Activated CD8-positive, alpha-beta memory T cell treated with anti-CD3 and anti-CD28 coated beads, Interleukin-2, amount 50 U/mL, for 24 hours (primary cell): Measurements from ENCODE around the gene MAP4K5.
"Not testable (repeated sequence)": the region's sequence is repeated elsewhere in the genome, so short reads cannot be mapped to it uniquely, and the experiment has no call there.

Source experiments
- DNase-seq: peaks from one replicate; pipeline ENCODE4 v3.0.0-alpha.2; 2020; ENCODE audit errors: extremely low read depth

The MAP4K5 gene

DNA sequence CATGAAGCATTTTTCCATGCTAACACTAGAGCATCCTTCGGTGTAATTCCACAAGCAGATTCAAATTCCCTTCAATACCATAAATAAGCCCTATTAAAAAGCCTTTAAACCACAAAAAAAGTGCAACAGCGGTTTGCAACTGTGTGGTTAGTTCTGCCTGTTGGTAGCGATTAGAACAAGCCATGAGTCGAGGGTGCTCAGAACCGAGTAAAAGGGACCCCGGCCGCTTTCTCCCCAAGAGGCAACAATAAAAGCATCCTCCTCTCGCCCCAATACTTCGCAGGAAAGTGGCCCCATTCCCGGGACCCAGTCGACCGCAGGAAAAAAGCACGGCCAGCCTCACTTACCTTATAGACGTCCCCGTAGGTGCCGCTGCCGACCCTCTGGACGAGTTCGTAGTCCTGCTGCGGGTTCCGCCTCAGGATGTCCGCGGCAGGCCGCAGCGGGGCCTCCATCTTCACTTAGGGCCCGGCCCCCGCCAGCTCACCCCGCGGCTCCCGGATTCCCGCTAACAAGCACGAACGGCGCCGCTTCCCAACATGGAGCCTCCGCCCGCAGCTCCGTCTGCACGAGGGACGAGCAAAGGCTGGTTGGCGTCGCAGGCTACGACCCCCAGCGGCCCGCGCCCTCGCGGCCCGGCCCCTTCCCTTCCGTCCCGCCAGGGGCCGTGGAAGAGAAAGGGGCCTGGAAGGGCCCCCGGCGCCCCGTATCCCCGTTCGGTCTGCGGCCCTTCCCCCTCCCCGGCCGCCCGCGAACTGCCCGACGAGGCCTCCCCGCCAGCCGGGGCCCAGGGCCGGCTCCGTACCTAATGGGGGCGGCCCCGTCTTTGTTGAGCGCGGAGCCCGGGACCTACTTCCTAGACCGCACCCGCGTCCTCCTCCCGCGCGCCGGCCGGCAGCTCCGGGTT is 521 bp downstream of the MAP4K5 start:
- DNase-seq, result no peak

DNA sequence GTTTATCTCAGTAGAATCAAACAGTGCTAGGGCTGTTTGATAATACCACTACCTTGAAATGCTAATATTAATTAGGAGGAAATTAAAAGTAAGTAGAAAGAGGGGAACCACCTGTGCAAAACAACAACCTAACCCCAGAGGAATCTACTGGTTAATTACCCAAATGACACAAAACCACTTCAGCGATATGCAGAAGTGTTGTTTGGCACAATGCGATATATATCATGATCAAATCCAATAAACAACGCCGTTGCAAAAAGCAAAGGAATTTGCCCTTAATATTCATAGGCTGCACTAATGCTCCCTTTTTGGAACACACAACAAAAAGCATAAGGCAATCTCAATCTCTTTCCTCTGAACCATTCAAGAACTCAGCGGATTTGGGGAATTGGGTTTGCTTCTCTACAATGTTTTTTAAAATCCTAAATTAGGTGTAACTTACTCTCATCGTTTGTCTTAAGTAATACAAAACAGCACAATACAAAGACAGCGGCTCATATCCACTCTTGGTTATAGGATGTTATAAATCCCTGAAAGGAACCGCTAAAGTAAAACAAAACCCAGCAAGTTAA is 1.5 kb downstream of the MAP4K5 start:
- no peak for DNase-seq

GRCh38 chr14:50530358-50530757 is 2.0 kb downstream of the MAP4K5 start:
- no peak for DNase-seq

GRCh38 chr14:50529288-50530179 is 2.8 kb downstream of the MAP4K5 start:
- no peak for DNase-seq

DNA sequence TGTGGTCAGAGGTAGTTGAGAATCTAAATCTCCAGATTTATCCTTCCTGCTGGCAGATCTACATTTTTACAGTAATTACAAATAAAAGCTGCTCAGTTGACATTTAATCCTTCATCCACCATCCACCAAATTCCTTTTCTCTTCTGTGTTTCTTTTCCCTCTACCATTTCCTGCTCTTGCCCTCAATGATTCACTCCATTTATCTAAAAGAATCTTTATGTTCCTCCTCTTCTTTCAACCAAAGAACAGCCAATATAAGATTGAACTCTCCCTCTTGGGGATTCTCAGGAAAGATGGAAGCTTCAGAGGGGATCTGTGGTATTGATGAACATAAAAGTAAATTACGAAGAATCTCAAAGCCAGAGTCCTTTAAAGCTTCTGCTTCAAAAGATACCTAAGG is 4.4 kb downstream of the MAP4K5 start:
- DNase-seq, result no peak

GRCh38 chr14:50524731-50525515 is 7.4 kb downstream of the MAP4K5 start:
- DNase-seq, result no peak

DNA sequence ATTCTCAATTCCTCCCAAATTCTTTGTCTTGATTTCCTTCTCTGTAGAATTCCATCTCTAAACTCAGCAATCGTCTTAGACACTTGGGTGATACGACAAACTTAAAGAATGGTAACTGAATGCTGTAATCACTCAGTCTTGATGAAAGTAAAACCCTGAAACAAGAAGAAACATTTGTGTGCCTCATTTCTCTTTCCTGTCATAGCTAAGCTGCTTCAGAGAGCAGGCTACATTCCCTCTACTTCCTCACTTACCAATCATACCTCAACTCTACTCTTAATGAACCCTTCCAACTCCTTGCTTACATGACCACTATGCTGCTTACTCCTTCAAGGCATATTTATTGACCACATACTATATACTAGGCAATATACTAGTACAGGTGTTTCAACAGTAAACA is 8.3 kb downstream of the MAP4K5 start:
- DNase-seq, result no peak

DNA sequence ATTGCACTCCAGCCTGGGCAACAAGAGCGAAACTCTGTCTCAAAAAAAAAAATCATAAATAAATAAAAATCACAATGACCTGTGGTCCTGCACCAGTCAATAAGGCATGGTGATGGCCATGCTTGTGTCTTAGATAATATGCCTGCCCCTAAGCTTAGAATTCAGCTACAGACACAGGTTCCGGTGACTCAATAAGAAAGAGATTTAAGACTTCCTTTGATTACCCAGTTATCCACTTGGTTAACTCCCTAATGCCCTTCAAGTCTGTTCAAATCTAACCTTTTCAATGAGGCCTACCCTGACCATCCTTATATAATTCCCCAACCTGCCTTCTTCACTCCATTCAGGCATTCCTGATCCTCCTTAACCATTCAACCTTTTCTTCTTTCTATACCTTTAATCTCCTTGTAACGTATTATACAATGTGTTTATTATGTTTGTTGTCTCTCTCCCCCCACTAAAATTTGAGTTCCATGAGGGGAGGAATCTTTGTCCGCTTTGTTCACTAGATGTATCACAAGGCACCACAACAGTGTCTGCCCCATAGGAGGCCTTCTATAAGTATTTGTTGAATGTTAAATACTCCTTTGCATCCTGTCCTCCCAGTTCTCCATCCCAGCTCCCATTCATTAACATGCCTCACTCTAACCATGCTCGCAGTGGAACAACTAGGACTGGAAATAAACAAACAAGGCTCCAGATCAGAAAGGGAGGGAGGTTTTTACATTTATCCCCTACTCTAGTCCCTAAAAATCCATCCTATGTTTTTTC is 8.9 kb downstream of the MAP4K5 start:
- DNase-seq, result no peak

- DNase-seq, result no peak
These were observed 10.4 kb downstream of the MAP4K5 start for GRCh38 chr14:50521912-50522341.

- peak; percentile 42 for DNase-seq
These were observed 11.2 kb downstream of the MAP4K5 start for GRCh38 chr14:50520947-50521815.

- DNase-seq, result no peak
These were observed 16.3 kb downstream of the MAP4K5 start for GRCh38 chr14:50516091-50516490.

GRCh38 chr14:50512463-50512862 is 19.9 kb downstream of the MAP4K5 start:
- DNase-seq, result no peak

DNA sequence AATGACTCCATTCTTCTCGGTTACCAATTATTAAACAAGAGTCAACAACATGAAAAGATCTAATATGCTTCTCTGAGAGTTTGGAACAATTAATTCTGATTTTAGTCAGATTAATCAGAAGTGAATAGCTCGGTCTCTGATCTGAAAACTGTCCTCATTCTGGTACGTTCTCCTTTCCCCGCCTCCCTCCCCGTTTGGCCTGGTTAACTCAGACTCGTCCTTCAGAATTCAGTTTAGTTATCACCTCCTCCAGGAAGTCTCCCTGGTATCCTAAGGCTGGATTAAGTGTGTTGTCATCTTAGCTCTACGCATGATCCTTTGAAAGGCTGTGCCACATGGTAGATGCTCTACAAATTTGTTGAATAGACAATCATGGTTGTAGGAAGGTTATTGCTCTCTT is 22.2 kb downstream of the MAP4K5 start:
- no peak for DNase-seq

- DNase-seq, result not testable (repeated sequence)
These were observed 25.3 kb downstream of the MAP4K5 start for GRCh38 chr14:50507078-50507477.

DNA sequence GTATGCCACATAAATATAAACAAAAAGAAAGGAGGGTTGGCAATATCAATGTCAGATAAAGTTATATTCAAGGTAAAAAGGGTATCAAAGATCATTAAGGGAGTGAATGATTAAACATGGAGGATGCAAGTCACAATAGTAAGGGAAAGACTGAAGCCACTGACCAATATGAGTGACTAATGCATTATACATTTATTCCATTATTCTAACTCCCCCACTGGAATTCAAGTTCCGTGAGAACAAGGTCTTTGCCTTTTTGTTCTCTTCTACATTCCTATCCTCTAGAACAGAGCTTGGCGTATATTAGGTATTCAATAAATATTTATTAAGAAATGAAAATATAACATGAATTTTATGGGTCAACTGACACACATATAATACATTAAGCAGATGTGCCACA is 30.7 kb downstream of the MAP4K5 start:
- DNase-seq, result no peak

DNA sequence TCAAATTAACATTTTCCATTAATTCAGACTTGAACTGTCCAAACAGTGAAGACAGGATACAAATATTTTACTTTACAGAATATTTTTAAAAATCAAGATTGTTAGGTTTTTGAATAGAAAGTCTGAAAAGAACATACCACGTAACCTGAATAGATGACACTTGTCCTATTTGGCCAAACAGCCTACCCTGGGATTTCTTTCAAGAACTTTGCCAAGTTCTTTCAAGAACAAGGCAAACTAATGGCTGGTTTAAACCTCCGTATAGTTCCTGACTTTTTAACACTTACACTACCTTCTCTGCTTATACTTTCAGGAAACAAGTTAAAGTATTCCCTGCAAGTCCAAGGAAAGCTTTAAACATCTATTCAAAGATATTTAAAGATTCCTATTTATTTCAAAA is 35.0 kb downstream of the MAP4K5 start:
- no peak for DNase-seq

- no peak for DNase-seq
These were observed 42.5 kb downstream of the MAP4K5 start for GRCh38 chr14:50489851-50490250.

GRCh38 chr14:50488521-50488920 is 43.8 kb downstream of the MAP4K5 start:
- no peak for DNase-seq

DNA sequence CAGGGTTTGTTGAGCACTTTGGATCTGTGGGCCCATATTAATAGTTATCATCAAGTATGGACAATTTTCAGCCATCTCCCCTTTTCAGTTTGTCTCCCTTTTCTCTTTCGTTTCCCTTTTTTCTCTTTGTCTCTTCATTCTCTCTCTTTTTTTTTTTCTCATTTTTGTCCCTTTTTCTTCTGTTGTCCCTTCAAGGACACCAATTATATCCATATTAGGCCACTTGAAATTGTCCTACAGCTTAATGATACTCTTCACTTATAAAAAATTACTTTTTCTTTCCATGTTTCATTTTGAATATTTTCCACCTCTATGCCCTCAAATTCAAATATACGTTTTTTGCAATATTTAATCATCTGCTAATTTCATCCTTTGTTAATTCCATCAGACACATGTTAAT is 53.3 kb downstream of the MAP4K5 start:
- DNase-seq, result no peak

DNA sequence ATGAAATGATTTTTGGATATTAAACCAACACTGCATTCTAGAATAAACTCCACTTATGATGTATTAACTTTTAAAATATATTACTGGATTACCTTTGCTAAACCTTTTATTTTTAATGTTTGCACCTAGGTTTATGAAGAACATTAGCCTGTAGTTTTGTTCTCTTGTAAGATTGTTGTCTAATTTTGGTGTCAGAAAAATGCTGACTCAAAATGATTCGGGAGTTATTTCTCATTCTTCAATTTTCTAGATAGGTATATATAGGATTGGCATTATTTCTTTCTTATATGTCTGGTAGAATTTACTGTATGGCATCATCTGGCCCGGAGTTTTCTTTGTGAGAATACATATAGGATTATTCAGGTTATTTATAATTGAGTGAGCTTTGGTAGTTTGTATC is 54.6 kb downstream of the MAP4K5 start:
- DNase-seq, result no peak
